ENCODE data around the gene CAVIN1.
"Not testable (repeated sequence)": the region's sequence is repeated elsewhere in the genome, so short reads cannot be mapped to it uniquely, and the experiment has no call there.

CAVIN1 gene

DNA sequence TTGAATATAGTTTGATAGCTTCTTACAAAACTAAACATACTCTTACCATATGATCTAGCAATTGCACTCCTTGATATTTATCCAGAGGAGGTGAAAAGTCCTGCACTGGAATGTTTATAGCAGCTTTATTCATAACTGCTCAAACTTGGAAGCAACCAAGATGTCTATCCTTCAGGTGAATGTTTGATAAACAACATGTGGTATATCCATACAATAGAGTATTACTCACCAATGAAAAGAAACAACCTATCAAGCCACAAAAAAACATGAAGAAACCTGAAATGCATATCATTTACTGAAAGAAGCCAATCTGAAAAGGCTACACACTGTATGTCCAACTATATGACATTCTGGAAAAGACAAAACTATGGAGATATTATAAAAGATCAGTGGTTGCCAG lies 50.9 kb downstream of the CAVIN1 start:
- no peak for DNase-seq

DNA sequence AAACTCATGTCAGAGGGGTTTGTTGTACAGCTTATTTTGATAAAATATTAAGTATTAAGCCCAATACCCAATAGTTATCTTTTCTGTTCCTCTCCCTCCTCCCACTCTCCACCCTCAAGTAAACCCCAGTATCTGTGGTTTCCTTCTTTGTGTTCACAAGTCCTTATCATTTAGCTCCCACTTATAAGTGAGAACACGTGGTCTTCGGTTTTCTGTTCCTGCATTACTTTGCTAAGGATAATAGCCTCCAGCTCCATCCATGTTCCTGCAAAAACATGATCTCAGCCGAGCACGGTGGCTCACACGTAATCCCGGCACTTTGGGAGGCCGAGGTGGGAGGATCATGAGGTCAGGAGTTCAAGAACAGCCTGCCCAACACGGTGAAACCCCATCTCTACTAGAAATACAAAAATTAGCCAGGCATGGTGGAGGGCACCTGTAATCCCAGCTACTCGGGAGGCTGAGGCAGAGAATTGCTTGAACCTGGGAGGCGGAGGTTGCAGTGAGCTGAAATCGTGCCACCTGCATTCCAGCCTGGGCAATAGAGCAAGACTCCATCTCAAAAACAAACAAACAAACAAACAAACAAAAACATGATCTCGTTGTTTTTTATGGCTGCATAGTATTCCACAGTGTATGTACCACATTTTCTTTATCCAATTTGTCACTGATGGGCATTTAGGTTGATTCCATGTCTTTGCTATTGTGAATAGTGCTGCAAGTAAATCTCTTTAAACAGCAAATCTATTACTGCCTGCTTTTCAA lies 54.1 kb downstream of the CAVIN1 start:
- DNase-seq: not testable (repeated sequence)

DNA sequence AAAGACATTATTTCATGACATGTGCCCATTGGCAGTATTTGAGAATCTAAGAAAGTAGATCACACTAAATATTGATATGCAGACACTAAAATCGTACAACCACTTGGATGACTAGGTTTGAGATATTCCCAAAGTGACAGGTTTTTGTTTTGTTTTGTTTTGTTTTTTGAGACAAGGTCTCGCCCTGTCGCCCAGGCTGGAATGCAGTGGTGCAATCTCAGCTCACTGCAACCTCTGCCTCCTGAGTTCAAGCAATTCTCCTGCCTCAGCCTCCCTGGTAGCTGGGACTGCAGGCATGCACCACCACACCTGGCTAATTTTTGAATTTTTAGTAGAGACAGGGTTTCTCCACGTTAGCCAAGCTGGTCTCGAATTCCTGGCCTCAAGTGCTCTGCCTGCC lies 54.7 kb downstream of the CAVIN1 start:
- not testable (repeated sequence) for DNase-seq

DNA sequence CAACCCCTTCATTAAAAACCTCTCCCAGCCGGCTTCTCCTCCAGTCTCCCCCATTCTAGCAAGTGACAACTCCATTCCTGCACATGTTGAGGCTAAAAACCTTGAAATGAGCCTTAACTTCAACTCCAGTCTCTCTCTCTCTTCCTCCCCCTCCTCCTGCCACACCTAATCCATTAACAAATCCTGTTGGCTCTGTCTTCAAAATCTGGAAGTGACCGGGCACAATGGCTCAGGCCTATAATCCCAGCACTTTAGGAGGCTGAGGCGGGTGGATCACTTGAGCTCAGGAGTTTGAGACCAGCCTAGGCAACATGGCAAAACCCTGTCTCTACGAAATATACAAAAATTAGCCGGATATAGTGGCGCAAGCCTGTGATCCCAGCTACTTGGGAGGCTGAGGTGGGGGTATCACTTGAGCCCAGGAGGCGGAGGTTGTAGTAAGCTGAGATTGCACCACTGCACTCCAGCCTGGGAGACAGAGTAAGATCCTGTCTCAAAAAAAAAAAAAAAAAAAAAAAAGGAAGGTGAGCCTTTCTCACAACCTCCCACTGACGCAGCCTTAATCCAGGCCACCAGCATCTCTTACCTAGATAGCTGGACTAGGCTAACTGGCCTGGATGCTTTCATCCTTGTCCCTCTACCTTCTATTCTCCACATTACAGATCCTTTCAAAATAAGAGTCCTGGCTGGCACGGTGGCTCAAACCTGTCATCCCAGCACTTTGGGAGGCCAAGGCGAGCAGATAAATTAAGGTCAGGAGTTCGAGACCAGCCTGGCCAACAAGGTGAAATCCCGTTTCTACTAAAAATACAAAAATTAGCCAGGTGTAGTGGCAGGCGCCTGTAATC lies 56.7 kb downstream of the CAVIN1 start:
- not testable (repeated sequence) for DNase-seq

DNA sequence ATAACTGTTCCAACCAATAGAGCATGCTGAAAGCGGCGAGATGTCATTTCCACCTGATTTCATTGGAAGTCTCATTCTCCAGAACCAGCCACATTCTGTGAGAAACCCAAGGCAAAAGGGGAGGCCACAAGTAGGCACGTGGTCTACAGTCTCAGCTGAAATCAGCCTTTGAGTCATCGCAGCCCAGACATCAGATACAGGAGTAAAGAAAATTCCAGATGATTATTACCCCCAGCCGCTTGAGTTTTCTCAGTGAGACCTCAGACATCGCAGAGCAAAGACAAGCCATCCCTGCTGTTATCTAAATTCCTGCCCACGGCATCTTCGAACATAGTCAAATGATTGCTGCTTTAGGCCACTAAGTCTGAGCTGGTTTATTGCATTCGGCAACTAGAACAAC lies 57.9 kb downstream of the CAVIN1 start:
- DNase-seq: no peak

DNA sequence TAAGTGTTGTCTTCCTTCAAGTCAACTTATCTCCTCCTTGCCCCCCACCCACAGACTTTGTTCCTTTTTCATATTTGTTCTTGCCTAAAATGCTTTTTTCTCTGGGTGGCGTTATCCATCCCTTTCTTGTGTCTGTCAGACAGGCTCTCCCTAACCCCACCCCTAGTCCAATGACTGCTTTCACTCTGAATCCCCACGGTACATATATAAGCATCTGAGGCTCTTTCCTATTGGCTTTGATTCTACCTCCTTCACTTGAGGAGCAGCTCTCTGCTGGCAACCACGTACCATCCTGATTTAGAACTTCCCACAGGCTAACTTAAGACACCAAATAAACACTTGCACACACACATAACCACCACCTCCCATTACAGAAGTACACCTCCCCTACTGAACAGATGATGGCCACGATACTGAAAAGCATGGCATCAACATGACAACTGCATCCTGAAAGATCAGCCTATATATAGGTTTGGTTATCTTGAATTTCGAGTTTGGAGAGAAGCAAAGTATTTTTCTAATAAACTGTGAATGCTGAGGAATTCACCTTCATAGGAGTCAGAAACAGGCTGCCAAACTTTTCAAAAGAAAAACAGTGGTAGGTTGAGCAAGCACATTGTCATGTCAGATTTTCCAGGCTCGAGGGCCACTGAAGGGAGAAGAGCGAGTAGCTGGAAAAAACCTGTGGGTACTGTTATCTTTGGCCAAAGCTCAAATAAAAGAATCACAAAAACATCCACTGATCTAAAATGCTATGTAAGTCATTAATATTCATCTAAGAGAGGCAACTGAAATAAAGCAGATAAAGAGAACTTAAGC lies 59.1 kb downstream of the CAVIN1 start:
- no peak for DNase-seq

DNA sequence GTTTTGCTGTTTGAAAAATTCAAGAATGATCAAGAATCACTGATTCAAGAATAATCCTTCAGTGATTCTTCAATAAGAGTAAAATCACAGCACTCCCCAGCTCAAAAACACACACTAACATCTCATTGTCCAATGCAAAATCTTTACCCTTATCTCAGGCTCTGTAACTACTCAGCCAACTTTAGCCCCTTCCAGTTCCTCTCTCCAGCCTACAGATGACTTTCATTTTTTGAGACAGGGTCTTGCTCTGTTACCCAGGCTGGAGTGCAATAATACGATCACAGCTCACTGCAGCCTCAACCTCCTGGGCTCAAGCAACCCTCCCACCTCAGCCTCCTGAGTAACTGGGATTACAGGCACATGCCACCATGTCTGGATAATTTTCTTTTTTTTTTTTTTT lies 59.8 kb downstream of the CAVIN1 start:
- DNase-seq: no peak

DNA sequence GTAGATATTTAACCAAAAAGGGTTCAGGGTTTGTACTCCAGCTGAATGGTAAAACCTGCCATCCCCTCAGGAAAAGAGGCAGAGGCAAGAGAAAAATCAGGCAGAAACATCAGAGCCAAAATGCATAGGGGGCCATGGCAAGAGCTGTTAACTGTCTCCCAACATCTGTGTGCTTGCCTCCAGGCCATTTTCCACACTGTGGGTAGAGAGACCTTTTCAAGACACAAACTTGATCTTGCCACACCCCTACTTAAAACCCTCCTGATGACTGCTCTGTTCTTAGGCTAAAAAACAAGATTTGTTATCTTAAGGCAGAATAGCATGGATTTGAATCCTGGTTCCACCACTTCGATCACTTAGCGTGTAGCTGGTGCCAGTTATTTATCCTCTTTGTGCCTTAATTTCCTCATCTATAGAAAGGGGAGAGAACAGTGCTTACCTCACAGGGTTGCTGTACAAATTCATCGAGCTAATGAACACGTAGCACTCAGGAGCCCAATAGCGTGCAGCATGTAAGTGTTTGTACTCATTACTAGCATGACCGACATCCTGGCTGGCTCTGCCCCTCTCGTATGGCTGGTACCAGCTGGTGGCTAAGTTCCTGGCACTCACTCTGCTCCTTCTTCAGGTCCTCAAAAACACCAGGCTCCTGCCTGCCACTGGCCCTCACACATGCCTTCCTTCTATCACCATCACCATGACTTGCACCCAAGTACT lies 60.7 kb downstream of the CAVIN1 start:
- no peak for DNase-seq

DNA sequence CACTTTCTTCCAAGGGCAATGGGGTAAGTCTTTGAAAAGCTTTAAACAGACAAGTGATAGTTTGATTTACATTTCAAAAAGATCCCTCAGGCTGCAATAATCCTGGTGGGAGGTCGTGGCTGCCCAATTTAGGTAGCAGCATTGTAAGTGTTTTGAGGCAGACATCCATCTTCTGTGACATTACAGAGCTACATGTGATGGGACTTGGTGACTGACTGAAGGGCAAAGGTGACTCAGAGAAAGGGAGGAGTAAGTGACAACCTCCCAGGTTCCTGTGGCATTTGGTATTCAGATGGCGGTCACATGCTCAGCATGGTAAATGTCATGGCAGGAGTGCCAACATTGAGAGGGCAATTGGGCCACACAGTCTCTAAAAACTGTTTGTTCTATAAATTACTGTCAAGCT lies 61.3 kb downstream of the CAVIN1 start:
- DNase-seq: no peak

DNA sequence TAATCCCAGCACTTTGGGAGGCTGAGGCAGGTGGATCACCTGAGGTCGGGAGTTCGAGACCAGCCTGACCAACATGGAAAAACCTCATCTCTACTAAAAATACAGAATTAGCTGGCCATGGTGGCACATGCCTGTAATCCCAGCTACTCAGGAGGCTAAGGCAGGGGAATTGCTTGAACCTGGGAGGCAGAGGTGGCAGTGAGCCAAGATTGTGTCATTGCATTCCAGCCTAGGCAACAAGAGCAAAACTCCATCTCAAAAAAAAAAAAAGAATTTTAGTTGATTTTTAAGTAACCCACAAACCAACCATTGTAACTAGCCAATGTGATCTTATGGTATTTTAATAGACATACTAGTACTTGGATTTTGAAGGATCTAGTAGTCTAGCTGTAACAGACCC lies 62.7 kb downstream of the CAVIN1 start:
- DNase-seq: not testable (repeated sequence)

DNA sequence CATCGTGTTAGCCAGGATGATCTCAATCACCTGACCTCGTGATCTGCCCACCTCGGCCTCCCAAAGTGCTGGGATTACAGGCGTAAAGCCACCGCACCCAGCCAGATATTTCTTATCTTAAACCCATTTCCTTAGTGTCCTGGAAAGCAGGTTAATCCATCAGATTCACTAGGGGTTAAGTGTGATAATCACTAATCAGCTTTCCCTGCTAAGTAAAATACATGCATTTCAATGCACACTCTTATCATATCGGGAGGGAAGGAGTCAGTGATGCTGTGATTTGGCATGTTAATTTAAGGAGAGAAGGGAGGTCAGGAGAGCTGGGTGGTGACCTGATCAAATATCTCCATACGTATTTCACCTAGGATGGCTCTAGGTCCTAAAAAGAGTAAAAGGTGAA lies 63.9 kb downstream of the CAVIN1 start:
- DNase-seq: no peak

DNA sequence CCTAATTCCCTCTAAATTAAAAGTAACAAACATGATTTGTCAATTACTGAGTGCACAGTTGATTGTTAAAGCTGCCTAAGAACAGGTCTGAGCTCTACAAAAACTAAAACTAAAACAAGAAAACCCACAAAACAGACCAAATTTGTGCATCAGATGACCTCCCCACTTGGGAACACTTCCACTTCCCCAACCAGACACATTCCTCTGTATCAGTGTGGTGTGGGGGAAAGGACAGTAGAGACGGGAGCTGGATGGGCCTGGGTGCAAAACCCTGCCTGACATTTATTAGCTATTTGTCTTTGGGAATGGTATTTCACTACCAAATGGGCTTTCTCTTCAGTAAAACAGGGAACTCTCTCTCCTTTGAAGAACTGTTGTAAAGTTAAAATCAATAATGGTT lies 64.6 kb downstream of the CAVIN1 start:
- DNase-seq: no peak

DNA sequence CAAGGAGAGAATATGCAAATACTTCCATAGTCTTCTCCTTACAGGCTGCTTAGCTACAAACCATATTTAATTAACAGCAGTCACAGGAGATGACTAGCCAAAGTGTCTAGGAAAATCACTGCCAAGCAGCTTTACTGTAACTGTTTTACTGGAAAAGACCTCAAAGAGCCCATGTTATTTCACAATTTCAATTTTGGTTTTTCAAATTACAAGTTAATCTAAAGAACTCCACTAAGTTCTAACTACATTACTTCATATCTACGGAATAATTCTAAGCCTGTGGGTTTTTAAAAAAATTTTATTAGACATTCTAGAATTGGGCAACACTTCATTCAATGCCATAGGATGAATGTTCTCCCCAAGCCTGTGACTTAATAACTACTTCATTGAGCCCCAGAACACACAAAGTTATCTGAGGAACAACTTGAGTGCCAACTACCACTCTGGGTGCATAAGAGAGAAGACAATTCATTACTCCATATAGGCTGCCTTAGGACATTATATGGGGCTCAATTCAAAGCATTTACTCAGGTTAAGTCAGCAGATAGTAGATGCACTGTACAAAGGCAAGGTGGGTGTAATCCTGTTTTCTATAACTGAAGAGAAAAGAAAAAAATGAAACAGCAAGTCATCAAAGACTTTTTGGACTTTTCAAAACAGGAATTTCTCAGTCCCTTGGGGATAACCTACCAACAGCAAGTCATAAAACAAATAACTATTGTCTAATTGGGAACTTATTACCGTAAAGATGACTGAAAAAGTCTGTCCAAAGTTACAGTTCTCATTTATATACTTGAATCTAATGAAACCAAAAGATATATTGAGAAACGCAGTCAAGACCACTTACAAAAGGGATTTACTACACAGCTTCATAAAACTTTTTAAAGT lies 67.9 kb downstream of the CAVIN1 start:
- DNase-seq: no peak

All from activated CD4-positive, alpha-beta T cell treated with anti-CD3 and anti-CD28 coated beads for 1 hour (primary cell).